K562 (cell line): ENCODE results near the gene TXNIP. TPM values are rescaled to one million over a fixed set of nuclear protein-coding genes. Genes with fewer than 3 reads are reported as not detected.
A peak's percentile ranks its signal among the peaks of the same experiment; 100 is the strongest.

Experiments used
- ATAC-seq: fragments of 200-7000 bp; cut with Tn5 transposase; 3 replicates; pipeline ENCODE4 v1.9.1; 2020; ENCODE audit warnings: moderate library complexity
- BruUV-seq: library from RNA; stranded (reverse); fragments of 400-500 nt; replicated peaks from 2 replicates; lab custom pipeline; 2021; lab: Mats Ljungman, UMichigan
- CTCF ChIA-PET: fragments of 300-600 bp; formaldehyde crosslinking; extraction: SDS; loops from one replicate; lab custom pipeline; 2021; ENCODE audit warnings: low intra/inter-chr PET ratio; lab: Yijun Ruan, JAX
- POLR2A ChIA-PET: fragments of 300-600, 350-650 bp; sonication (Branson Sonifier 250); formaldehyde crosslinking; extraction: SDS; loops from one replicate; lab custom pipeline; 2021; ENCODE audit warnings: antibody characterized with exemption, inconsistent platforms; lab: Yijun Ruan, JAX
- DNase-seq, 4 experiments: peaks; one replicate each; pipeline versions ENCODE4 v3.0.0 to v3.0.0-alpha.2; 2011 to 2018; ENCODE audit warnings: low spot score in 3 of 4, mixed read lengths in 3 of 4; ENCODE audit errors: extremely low read depth in 1 of 4
- FAIRE-seq: peaks from 2 replicates; lab custom pipeline; 2011; peaks lifted over from hg19 to GRCh38; lab: Jason Lieb, UNC
- H2AFZ ChIP-seq: 2 replicates; pipeline ENCODE4 v1.6.0; 2011; ENCODE audit warnings: low read depth, low read length, control low read depth, inconsistent platforms
- H3K27ac ChIP-seq: fragments of 200-600 bp; 3 replicates; pipeline ENCODE4 v1.8.0; 2011; ENCODE audit warnings: low read depth, mild to moderate bottlenecking, control low read depth, inconsistent platforms, low read length, moderate library complexity, mixed read lengths; ENCODE audit errors: extremely low read depth
- H3K27me3 ChIP-seq, 2 experiments: fragments of 300-600 bp in 1 of 2; 2 replicates in 1 of 2; 3 replicates in 1 of 2; pipeline versions ENCODE4 v1.6.0 to v1.8.0; 2011; ENCODE audit warnings: inconsistent platforms in 2 of 2, low read length in 2 of 2, mild to moderate bottlenecking in 1 of 2, mixed read lengths in 1 of 2, moderate library complexity in 1 of 2; ENCODE audit not compliant: control insufficient read depth in 2 of 2, insufficient read depth in 2 of 2
- H3K36me3 ChIP-seq: fragments of 300-600 bp; 3 replicates; pipeline ENCODE4 v1.8.0; 2011; ENCODE audit warnings: mild to moderate bottlenecking, low read length, inconsistent platforms; ENCODE audit not compliant: control insufficient read depth, insufficient read depth
- H3K4me1 ChIP-seq, 2 experiments: fragments of 200-600 bp in 1 of 2; replicated peaks in 1 of 2; 2 replicates in 1 of 2; 3 replicates in 1 of 2; pipeline versions ENCODE4 v1.5.1 to v1.8.0; 2011; ENCODE audit warnings: inconsistent platforms in 2 of 2, low read length in 2 of 2, mild to moderate bottlenecking in 1 of 2, mixed read lengths in 1 of 2, moderate library complexity in 1 of 2; ENCODE audit not compliant: control insufficient read depth in 2 of 2, insufficient read depth in 2 of 2
- H3K4me2 ChIP-seq: 2 replicates; pipeline ENCODE4 v1.6.1; 2011; ENCODE audit warnings: low read length, control low read depth, inconsistent platforms, mixed read lengths; ENCODE audit not compliant: insufficient read depth
- H3K4me3 ChIP-seq: fragments of 200-600 bp; sonication (generic), shearing (Covaris generic); 2 replicates; pipeline ENCODE4 v1.5.1; 2016; ENCODE audit warnings: control low read depth, inconsistent platforms
- H3K79me2 ChIP-seq: fragments of 200-600 bp; 3 replicates; pipeline ENCODE4 v1.8.0; 2011; ENCODE audit warnings: low read length, inconsistent platforms; ENCODE audit not compliant: control insufficient read depth, insufficient read depth
- H3K9ac ChIP-seq, 2 experiments: 2 replicates each; pipeline versions ENCODE4 v1.6.0 to v1.6.1; 2011; ENCODE audit warnings: low read depth in 2 of 2, low read length in 2 of 2, control low read depth in 1 of 2, inconsistent platforms in 1 of 2, mild to moderate bottlenecking in 1 of 2, mixed read lengths in 1 of 2; ENCODE audit not compliant: insufficient read depth in 1 of 2
- H3K9me1 ChIP-seq: one replicate; pipeline ENCODE4 v1.6.0; 2011; ENCODE audit warnings: inconsistent platforms, mild to moderate bottlenecking, low read length, moderate library complexity; ENCODE audit not compliant: control insufficient read depth, insufficient read depth
- H3K9me3 ChIP-seq: replicated peaks from 2 replicates; pipeline ENCODE4 v1.5.1; 2011; ENCODE audit warnings: low read depth, low read length, inconsistent platforms; ENCODE audit not compliant: control insufficient read depth, insufficient read depth
- H4K20me1 ChIP-seq: replicated peaks from 2 replicates; pipeline ENCODE4 v1.6.1; 2011; ENCODE audit warnings: low read length, inconsistent platforms, mixed read lengths; ENCODE audit not compliant: control insufficient read depth, insufficient read depth
- CREM ChIP-seq: IDR thresholded peaks from 2 replicates; pipeline ENCODE4 v1.6.1; 2014; ENCODE audit warnings: antibody characterized with exemption, low read depth
- FUS ChIP-seq: fragments of 200-400 bp; formaldehyde crosslinking; optimal IDR thresholded peaks from 2 replicates; pipeline ENCODE3; 2017; ENCODE audit warnings: low read depth, low read length
- GABPB2 ChIP-seq: fragments of 250-450 bp; sonication (Bioruptor Pico); conservative IDR thresholded peaks from 2 replicates; pipeline ENCODE4 v1.5.1; 2021; ENCODE audit warnings: mild to moderate bottlenecking
- HOXB6 ChIP-seq: fragments of 250-450 bp; sonication (Bioruptor Pico); IDR thresholded peaks from 2 replicates; pipeline ENCODE4 v1.5.1; 2022; ENCODE audit warnings: mild to moderate bottlenecking, borderline replicate concordance
- MAZ ChIP-seq, 2 experiments: fragments of 450-650 bp in 1 of 2; sonication (generic) in 1 of 2; formaldehyde crosslinking; IDR thresholded peaks in 1 of 2; conservative IDR thresholded peaks in 1 of 2; 2 replicates each; pipeline versions ENCODE4 v1.4.0 to v1.5.0; 2020; ENCODE audit warnings: mild to moderate bottlenecking in 1 of 2, missing genetic modification reagents in 1 of 2
- NFIC ChIP-seq: fragments of 450-650 bp; IDR thresholded peaks from 2 replicates; pipeline ENCODE4 v1.6.1; 2017; ENCODE audit warnings: mild to moderate bottlenecking, inconsistent platforms
- PHB ChIP-seq: fragments of 250-450 bp; sonication (Bioruptor Pico); IDR thresholded peaks from 2 replicates; pipeline ENCODE4 v1.5.0; 2021
- TEAD1 ChIP-seq, 2 experiments: fragments of 450-650 bp in 1 of 2; sonication (generic) in 1 of 2; formaldehyde crosslinking; IDR thresholded peaks; 2 replicates each; pipeline versions ENCODE4 v1.4.0 to v1.8.0; 2020 to 2022; ENCODE audit warnings: mild to moderate bottlenecking in 2 of 2, missing genetic modification reagents in 1 of 2
- ZNF384 ChIP-seq: IDR thresholded peaks from 2 replicates; pipeline ENCODE4 v1.6.1; 2012; ENCODE audit warnings: low read depth, low read length, improper control_type of control experiment
- WGBS: fragments of 100-300 bp; shearing (Covaris generic); methylation state at CpG from one replicate; pipeline ENCODE4 v1.1.6; 2016; ENCODE audit warnings: low coverage, mixed read lengths; ENCODE audit not compliant: insufficient coverage; ENCODE audit errors: missing lambda C conversion rate; 5-methylcytosine and 5-hydroxymethylcytosine counted together
- in situ Hi-C: fragments of 300-500 bp; cut with MboI; formaldehyde crosslinking; loops from 4 replicates; pipeline ENCODE4 v1.15.0; 2018; ENCODE audit warnings: inconsistent platforms, mixed read lengths
- intact Hi-C: fragments of 100-400 bp; cut with micrococcal nuclease; formaldehyde crosslinking; loops from 2 replicates; pipeline ENCODE4 v1.14.2; 2022
- polyA plus RNA-seq, 8 experiments: library from polyadenylated mRNA; depleted of rRNA in 4 of 8; stranded (reverse) in 5 of 8; unstranded in 3 of 8; fragments of >200 nt; fragmentation: Nextera tagmentation in 2 of 8; fragmentation: Illumina TruSeq in 1 of 8; extraction: Ambion mirVana in 2 of 8; extraction: Trizol in 1 of 8; gene quantifications; 2 replicates each; pipeline versions ENCODE4 v1.2.1 to v1.2.3, GENCODE V29; 2011 to 2014; ENCODE audit warnings: inconsistent platforms in 1 of 8, missing spikeins in 1 of 8
- total RNA-seq, 7 experiments: library from RNA; depleted of rRNA in 6 of 7; stranded (reverse); fragments of >200 nt in 6 of 7; fragmentation: Illumina TruSeq in 2 of 7; extraction: Trizol in 2 of 7; gene quantifications; 2 replicates each; pipeline versions ENCODE4 v1.2.1 to v1.2.3, GENCODE V29; 2011 to 2021; ENCODE audit warnings: low replicate concordance in 1 of 7
- TF ChIP-seq, protein P1 (sequence below): fragments of 450-650 bp; formaldehyde crosslinking; IDR thresholded peaks from 2 replicates; pipeline ENCODE4 v1.4.0; 2020; ENCODE audit warnings: mild to moderate bottlenecking, mixed read lengths
- TF ChIP-seq, protein P2 (sequence below), 2 experiments: fragments of 450-650 bp; IDR thresholded peaks; 2 replicates each; pipeline ENCODE4 v1.6.1; 2016
- TF ChIP-seq, protein P3 (sequence below): sonication (generic); formaldehyde crosslinking; IDR thresholded peaks from 2 replicates; pipeline ENCODE4 v1.9.0; 2022; ENCODE audit warnings: mild to moderate bottlenecking, missing genetic modification reagents
- TF ChIP-seq, protein P4 (sequence below): fragments of 450-650 bp; formaldehyde crosslinking; IDR thresholded peaks from 2 replicates; pipeline ENCODE4 v1.4.0; 2020; ENCODE audit warnings: mild to moderate bottlenecking

Gene TXNIP
- total and polyA plus RNA-seq, 9 of the 15 experiments (the other 6 are each of a cell fraction or from before 2014, with no cell fraction given) = 120 to 499 (median 257) TPM

DNA sequence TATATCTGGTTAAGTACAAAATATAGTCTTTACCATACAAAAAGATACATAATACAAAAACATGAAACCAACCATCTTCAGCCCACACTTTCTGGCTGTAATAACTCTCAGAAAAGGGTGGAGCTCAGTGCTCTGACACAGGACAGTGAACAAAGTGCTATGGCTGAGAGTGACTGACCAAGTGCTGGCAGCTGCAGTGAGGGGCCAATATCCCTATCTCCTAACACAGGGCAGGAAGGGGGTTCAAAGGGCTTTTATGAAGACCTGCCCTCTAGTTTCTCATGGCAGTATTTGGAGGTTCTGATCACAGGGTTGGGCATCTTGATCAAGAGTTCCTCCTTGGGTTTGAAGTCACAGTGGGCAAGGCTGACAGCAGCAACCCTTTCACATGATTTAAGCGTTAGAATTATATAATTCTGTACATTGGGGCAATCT lies 3.9 kb downstream of the TXNIP start (continued):
- TF ChIP-seq NFIC (no peak), HOXB6 (peak; percentile 66; the same call in 1 of the 2 replicates)

DNA sequence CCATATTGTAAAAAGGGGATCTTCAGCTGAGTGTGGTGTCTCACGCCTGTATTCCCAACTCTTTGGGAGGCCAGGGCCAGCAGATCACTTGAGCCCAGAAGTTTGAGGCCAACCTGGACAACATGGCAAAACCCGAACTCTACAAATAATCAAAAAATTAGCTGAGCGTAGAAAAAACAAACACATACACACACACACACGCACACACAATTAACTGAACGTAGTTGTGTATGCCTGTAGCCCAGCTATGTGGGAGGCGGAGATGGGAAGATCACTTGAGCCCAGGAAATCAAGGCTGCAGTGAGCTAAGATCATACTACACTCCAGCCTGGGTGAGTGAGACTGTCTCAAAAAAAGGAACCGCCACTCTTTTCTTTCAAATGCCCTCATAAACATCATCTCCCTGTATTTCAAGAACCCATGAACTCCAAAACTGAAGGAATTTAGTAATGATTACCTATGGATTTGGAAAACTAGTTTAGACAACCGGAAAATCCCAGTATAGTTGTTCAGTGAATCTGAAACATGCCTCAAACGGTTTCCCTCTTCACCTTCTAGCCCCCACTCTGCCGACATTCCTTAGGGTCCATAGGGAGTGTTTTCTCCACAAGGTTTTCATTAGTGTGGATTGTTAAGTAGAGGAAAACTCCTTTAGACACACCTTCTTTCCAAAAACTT lies 4.5 kb downstream of the TXNIP start:
- CTCF ChIA-PET = no interaction called here
- H3K9me3 ChIP-seq = no peaks in the 10 kb centered on the region
- peaks cover 0 to 11% of the 10 kb centered on the region in 2 experiments; a peak in 3 of 5 replicates for H3K4me1 ChIP-seq
- H3K4me2 ChIP-seq = peak overlapping the region; percentile 2; the same call in 1 of the 2 replicates
- peaks cover 3% of the 10 kb centered on the region for H3K9me1 ChIP-seq
- H3K27ac ChIP-seq = peak overlapping the region; percentile 99; the same call in 1 of the 3 replicates
- peaks cover 44% of the 10 kb centered on the region for H3K36me3 ChIP-seq
- peaks cover 44% of the 10 kb centered on the region for H4K20me1 ChIP-seq
- ATAC-seq (peak; percentile 38), FAIRE-seq (peak; percentile 55), DNase-seq (peak in 1 of 4 experiments; percentile 63)
- 21% methylated on average over 10 of the region's 10 CpGs for WGBS
- H3K79me2 ChIP-seq = peaks cover 55% of the 10 kb centered on the region
- intact Hi-C loops (loop anchor here (2.0 kb wide), 1 partner anchor 15 kb away; no protein-coding TSS in a partner anchor), in situ Hi-C loops (no loop called here)
- H3K9ac ChIP-seq = peak overlapping the region in 1 of 2 experiments; percentile 100; a peak in 2 of 4 replicates
- H3K4me3 ChIP-seq = peak overlapping the region; percentile 85
- BruUV-seq = no TSS peak
- H2AFZ ChIP-seq = no peak overlapping the region
- H3K27me3 ChIP-seq = no peaks in the 10 kb centered on the region
- POLR2A ChIA-PET = interaction anchor here (1.0 to 14.0 kb wide), 16 partner anchors 10 to 132 kb away, joined by 3 to 320 read pairs (median 8); partner anchors contain the start of genes ANKRD34A, LIX1L, PIAS3 and POLR3GL
- TF ChIP-seq CREM = 0 out of 2 replicates have a peak, but pooled peaks have one; percentile 21
- TF ChIP-seq, protein P1, sequence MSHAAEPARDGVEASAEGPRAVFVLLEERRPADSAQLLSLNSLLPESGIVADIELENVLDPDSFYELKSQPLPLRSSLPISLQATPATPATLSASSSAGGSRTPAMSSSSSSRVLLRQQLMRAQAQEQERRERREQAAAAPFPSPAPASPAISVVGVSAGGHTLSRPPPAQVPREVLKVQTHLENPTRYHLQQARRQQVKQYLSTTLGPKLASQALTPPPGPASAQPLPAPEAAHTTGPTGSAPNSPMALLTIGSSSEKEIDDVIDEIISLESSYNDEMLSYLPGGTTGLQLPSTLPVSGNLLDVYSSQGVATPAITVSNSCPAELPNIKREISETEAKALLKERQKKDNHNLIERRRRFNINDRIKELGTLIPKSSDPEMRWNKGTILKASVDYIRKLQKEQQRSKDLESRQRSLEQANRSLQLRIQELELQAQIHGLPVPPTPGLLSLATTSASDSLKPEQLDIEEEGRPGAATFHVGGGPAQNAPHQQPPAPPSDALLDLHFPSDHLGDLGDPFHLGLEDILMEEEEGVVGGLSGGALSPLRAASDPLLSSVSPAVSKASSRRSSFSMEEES = peak; percentile 54; the same call in 1 of the 2 replicates
- peak; percentile 22 to 58; a peak in 1 of 4 replicates for TF ChIP-seq TEAD1 (CRISPR knock-in tag; IDR thresholded peaks at IDR 0.05)
- TF ChIP-seq MAZ (CRISPR knock-in tag; conservative IDR thresholded peaks at IDR 0.05 in 1 of 2, IDR thresholded peaks at IDR 0.05 in 1 of 2) = peak in 1 of 2 experiments; percentile 86; a peak in 2 of 4 replicates
- peak; percentile 99 for TF ChIP-seq GABPB2
- TF ChIP-seq, protein P2, sequence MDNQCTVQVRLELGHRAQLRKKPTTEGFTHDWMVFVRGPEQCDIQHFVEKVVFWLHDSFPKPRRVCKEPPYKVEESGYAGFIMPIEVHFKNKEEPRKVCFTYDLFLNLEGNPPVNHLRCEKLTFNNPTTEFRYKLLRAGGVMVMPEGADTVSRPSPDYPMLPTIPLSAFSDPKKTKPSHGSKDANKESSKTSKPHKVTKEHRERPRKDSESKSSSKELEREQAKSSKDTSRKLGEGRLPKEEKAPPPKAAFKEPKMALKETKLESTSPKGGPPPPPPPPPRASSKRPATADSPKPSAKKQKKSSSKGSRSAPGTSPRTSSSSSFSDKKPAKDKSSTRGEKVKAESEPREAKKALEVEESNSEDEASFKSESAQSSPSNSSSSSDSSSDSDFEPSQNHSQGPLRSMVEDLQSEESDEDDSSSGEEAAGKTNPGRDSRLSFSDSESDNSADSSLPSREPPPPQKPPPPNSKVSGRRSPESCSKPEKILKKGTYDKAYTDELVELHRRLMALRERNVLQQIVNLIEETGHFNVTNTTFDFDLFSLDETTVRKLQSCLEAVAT (IDR thresholded peaks at IDR 0.05) = peak; percentile 92 to 96
- TF ChIP-seq ZNF384 = 0 out of 2 replicates have a peak, but pooled peaks have one; percentile 26
- peak; percentile 98 for TF ChIP-seq HOXB6
- TF ChIP-seq FUS = peak; percentile 89
- TF ChIP-seq, protein P3, sequence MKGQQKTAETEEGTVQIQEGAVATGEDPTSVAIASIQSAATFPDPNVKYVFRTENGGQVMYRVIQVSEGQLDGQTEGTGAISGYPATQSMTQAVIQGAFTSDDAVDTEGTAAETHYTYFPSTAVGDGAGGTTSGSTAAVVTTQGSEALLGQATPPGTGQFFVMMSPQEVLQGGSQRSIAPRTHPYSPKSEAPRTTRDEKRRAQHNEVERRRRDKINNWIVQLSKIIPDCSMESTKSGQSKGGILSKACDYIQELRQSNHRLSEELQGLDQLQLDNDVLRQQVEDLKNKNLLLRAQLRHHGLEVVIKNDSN (CRISPR knock-in tag) = no peak
- peak; percentile 99 for TF ChIP-seq PHB (CRISPR knock-in tag)
- TF ChIP-seq, protein P4, sequence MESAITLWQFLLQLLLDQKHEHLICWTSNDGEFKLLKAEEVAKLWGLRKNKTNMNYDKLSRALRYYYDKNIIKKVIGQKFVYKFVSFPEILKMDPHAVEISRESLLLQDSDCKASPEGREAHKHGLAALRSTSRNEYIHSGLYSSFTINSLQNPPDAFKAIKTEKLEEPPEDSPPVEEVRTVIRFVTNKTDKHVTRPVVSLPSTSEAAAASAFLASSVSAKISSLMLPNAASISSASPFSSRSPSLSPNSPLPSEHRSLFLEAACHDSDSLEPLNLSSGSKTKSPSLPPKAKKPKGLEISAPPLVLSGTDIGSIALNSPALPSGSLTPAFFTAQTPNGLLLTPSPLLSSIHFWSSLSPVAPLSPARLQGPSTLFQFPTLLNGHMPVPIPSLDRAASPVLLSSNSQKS (CRISPR knock-in tag) = peak; percentile 90; the same call in 1 of the 2 replicates
